ENCODE measurements around the gene PODXL.
A peak's percentile ranks its signal among the peaks of the same experiment; 100 is the strongest.

The PODXL gene

GRCh38 chr7:131556053-131556908, at the start of gene PODXL:
Gene PODXL, minus strand, starts transcription at chr7:131556628. Its CDS starts 269 bp downstream, at chr7:131556359.
- DNase-seq, result peak; percentile 25

GRCh38 chr7:131605280-131605878, 49.0 kb upstream of the PODXL start:
- no peak for DNase-seq

- DNase-seq, result no peak
Measured at GRCh38 chr7:131604841-131605279, 48.4 kb upstream of the PODXL start.

GRCh38 chr7:131603932-131604331, 47.5 kb upstream of the PODXL start:
- no peak for DNase-seq

- peak; percentile 21 for DNase-seq
Measured at GRCh38 chr7:131602994-131603372, 46.6 kb upstream of the PODXL start.

GRCh38 chr7:131602304-131602993, 46.0 kb upstream of the PODXL start:
- no peak for DNase-seq

GRCh38 chr7:131600085-131600881, 43.9 kb upstream of the PODXL start:
- DNase-seq, result no peak

- DNase-seq, result no peak
Measured at GRCh38 chr7:131596785-131597184, 40.4 kb upstream of the PODXL start.

- no peak for DNase-seq
Measured at GRCh38 chr7:131595699-131596098, 39.3 kb upstream of the PODXL start.

GRCh38 chr7:131591687-131592319, 35.4 kb upstream of the PODXL start:
- DNase-seq, result no peak

GRCh38 chr7:131587315-131587923, 31.0 kb upstream of the PODXL start:
- no peak for DNase-seq

- no peak for DNase-seq
Measured at GRCh38 chr7:131586759-131587158, 30.3 kb upstream of the PODXL start.

- DNase-seq, result no peak
Measured at GRCh38 chr7:131586259-131586658, 29.8 kb upstream of the PODXL start.

- DNase-seq, result no peak
Measured at GRCh38 chr7:131583430-131583829, 27.0 kb upstream of the PODXL start.

- peak; percentile 4 for DNase-seq
Measured at GRCh38 chr7:131581241-131582051, 25.0 kb upstream of the PODXL start.

- no peak for DNase-seq
Measured at GRCh38 chr7:131578602-131579001, 22.2 kb upstream of the PODXL start.

GRCh38 chr7:131574741-131575140, 18.3 kb upstream of the PODXL start:
- no peak for DNase-seq

GRCh38 chr7:131570401-131570800, 14.0 kb upstream of the PODXL start:
- DNase-seq, result no peak

- DNase-seq, result no peak
Measured at GRCh38 chr7:131568970-131569369, 12.5 kb upstream of the PODXL start.

- no peak for DNase-seq
Measured at GRCh38 chr7:131568510-131568909, 12.1 kb upstream of the PODXL start.

GRCh38 chr7:131564640-131565039, 8.2 kb upstream of the PODXL start:
- no peak for DNase-seq

Data from DMS153 (cell line).